ENCODE measurements around the gene LGALS8. TPM values are rescaled to one million over a fixed set of nuclear protein-coding genes. Genes with fewer than 3 reads are reported as not detected.

Gene LGALS8
- total RNA-seq, 1 donor from 2014 or later, result 94.5 TPM

DNA sequence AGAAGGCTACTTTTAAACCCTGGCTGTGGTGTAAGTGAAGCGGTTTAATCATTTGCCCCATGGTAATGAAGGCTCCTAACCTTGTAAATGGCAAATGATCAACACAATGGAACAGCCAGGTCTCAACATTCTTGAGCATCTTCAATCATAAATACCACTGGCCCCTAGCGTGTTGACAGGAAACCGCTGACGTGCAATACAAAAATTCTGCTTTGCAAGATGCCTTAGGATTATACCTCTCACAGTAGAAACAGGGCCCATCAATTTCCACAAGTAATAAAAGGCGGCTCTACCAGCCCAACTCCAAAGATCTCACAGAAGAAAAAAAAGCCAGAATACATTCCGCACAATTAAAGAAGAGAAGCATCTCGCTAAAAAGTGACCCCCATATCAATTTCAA, 32.8 kb downstream of the LGALS8 start:
- DNase-seq (ENCODE audit: low spot score), result no peak
- no peaks in the 10 kb centered on the region for H3K27me3 Mint-ChIP-seq (ENCODE audit: unreplicated experiment)
- no peak overlapping the region for H3K27ac Mint-ChIP-seq (ENCODE audit: unreplicated experiment)
- TF ChIP-seq, protein P1, sequence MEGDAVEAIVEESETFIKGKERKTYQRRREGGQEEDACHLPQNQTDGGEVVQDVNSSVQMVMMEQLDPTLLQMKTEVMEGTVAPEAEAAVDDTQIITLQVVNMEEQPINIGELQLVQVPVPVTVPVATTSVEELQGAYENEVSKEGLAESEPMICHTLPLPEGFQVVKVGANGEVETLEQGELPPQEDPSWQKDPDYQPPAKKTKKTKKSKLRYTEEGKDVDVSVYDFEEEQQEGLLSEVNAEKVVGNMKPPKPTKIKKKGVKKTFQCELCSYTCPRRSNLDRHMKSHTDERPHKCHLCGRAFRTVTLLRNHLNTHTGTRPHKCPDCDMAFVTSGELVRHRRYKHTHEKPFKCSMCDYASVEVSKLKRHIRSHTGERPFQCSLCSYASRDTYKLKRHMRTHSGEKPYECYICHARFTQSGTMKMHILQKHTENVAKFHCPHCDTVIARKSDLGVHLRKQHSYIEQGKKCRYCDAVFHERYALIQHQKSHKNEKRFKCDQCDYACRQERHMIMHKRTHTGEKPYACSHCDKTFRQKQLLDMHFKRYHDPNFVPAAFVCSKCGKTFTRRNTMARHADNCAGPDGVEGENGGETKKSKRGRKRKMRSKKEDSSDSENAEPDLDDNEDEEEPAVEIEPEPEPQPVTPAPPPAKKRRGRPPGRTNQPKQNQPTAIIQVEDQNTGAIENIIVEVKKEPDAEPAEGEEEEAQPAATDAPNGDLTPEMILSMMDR (IDR thresholded peaks at IDR 0.05; ENCODE audit: unreplicated experiment), result no peak
- no peaks in the 10 kb centered on the region for H3K4me1 Mint-ChIP-seq (ENCODE audit: unreplicated experiment)
- H3K36me3 Mint-ChIP-seq (ENCODE audit: low read depth, unreplicated experiment), result peaks cover 34% of the 10 kb centered on the region
- no peak overlapping the region for H3K4me3 Mint-ChIP-seq (ENCODE audit: unreplicated experiment)
- no peaks in the 10 kb centered on the region for H3K9me3 Mint-ChIP-seq (ENCODE audit: unreplicated experiment)

DNA sequence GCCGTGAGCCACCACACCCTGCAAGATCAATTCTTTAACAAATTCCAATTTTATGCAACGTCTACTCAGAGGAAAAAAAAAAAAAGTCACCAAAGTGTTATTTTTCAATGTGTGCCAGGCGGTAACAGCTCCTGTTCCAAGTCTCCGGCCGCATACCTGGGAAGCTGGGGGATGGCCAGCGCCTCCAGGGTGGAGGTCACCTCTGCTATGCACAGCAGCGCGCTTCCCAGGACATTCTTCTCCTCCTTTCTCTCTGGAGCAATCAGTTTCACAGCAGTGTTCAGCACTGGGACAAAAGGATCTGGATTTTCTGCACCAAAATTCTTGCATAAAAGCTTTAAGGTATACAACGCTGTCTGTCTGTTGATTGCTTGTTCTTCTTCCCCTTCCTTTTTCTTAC, 34.3 kb downstream of the LGALS8 start:
- Mint-ChIP-seq H3K36me3 (ENCODE audit: low read depth, unreplicated experiment) (peaks cover 30% of the 10 kb centered on the region), H3K4me3 (ENCODE audit: unreplicated experiment) (no peak overlapping the region), H3K9me3 (ENCODE audit: unreplicated experiment) (no peaks in the 10 kb centered on the region), H3K27ac (ENCODE audit: unreplicated experiment) (no peak overlapping the region), H3K27me3 (ENCODE audit: unreplicated experiment) (no peaks in the 10 kb centered on the region), H3K4me1 (ENCODE audit: unreplicated experiment) (no peaks in the 10 kb centered on the region)
- no peak for DNase-seq (ENCODE audit: low spot score)
- TF ChIP-seq, protein P1 (IDR thresholded peaks at IDR 0.05; ENCODE audit: unreplicated experiment), result no peak

DNA sequence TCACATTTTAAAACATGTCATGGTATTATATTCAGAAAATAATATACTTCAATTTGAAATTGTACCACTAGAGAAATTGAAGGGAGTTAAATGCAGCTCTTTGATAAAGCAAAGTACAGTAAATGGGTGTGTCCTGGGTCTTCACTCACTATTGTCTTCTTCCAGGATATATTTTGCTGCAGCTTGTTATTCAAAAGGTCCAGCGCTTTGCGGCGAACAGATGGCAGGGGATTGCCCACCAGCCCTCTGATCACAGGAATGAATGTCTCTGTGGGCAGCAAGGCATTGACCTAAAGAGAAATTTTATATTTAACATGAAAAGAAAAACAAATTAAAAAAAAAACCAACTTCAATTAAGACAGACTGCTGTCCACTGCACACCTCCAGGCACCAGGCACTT, 35.1 kb downstream of the LGALS8 start:
- TF ChIP-seq, protein P1 (IDR thresholded peaks at IDR 0.05; ENCODE audit: unreplicated experiment), result no peak
- Mint-ChIP-seq H3K36me3 (ENCODE audit: low read depth, unreplicated experiment) (peaks cover 30% of the 10 kb centered on the region), H3K4me1 (ENCODE audit: unreplicated experiment) (no peaks in the 10 kb centered on the region), H3K27ac (ENCODE audit: unreplicated experiment) (no peak overlapping the region), H3K9me3 (ENCODE audit: unreplicated experiment) (no peaks in the 10 kb centered on the region), H3K27me3 (ENCODE audit: unreplicated experiment) (no peaks in the 10 kb centered on the region), H3K4me3 (ENCODE audit: unreplicated experiment) (no peak overlapping the region)
- no peak for DNase-seq (ENCODE audit: low spot score)

DNA sequence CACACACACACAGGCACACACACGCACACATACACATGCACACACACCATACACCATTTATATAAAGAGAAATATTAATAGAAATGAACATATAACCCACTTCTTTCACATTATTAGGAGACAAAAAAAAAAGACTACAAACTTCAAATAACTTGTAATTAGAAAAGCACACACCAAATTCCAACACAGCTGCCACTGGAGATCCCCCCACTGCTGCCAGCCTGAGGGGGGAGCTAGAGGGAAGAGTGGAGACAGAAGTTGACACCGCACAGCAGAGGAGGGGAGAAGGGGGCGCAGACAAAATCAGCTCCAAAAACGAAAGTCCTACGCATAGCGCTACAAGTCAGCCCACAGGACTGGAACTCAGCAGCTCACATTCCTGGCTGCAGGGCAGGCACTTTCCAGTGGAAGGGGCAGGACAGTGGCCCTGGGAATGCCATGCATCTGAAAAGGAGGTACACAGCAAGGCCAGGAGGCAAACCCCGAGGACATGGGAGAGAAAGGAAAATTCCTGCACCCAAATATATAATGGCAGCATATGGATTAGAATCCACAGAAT, 36.5 kb downstream of the LGALS8 start:
- H3K27me3 Mint-ChIP-seq (ENCODE audit: unreplicated experiment), result no peaks in the 10 kb centered on the region
- no peak for DNase-seq (ENCODE audit: low spot score)
- no peak overlapping the region for H3K27ac Mint-ChIP-seq (ENCODE audit: unreplicated experiment)
- TF ChIP-seq, protein P1 (IDR thresholded peaks at IDR 0.05; ENCODE audit: unreplicated experiment), result no peak
- H3K4me3 Mint-ChIP-seq (ENCODE audit: unreplicated experiment), result no peak overlapping the region
- peaks cover 32% of the 10 kb centered on the region for H3K36me3 Mint-ChIP-seq (ENCODE audit: low read depth, unreplicated experiment)
- H3K4me1 Mint-ChIP-seq (ENCODE audit: unreplicated experiment), result no peaks in the 10 kb centered on the region
- H3K9me3 Mint-ChIP-seq (ENCODE audit: unreplicated experiment), result no peaks in the 10 kb centered on the region

DNA sequence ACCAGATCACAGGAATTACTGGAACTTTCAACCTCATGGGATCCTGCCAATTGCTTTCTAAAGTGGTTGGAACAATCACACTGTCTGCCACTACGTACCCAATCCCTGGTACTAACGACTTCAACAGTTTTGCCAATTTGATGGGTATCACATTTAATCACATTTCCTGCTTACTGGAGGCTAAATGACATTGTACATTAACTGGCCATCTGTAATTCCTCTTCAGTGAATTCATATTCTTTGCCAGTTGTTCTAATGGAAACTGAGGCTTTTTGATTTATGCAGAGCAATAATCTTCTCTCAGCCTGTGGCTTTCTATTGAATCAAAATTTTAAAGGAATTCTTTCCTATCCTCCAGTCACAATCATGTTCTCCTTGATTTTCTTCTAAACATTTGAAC, 38.2 kb downstream of the LGALS8 start:
- TF ChIP-seq, protein P1 (IDR thresholded peaks at IDR 0.05; ENCODE audit: unreplicated experiment), result no peak
- H3K27ac Mint-ChIP-seq (ENCODE audit: unreplicated experiment), result no peak overlapping the region
- DNase-seq (ENCODE audit: low spot score), result no peak
- H3K9me3 Mint-ChIP-seq (ENCODE audit: unreplicated experiment), result no peaks in the 10 kb centered on the region
- no peaks in the 10 kb centered on the region for H3K27me3 Mint-ChIP-seq (ENCODE audit: unreplicated experiment)
- peaks cover 29% of the 10 kb centered on the region for H3K36me3 Mint-ChIP-seq (ENCODE audit: low read depth, unreplicated experiment)
- H3K4me3 Mint-ChIP-seq (ENCODE audit: unreplicated experiment), result no peak overlapping the region
- H3K4me1 Mint-ChIP-seq (ENCODE audit: unreplicated experiment), result no peaks in the 10 kb centered on the region
